GM12891 (cell line): ENCODE results near the gene CLMP.

ENCODE experiments used
- POLR2A ChIP-seq: IDR thresholded peaks from 2 replicates; pipeline ENCODE4 v1.6.1; 2011; ENCODE audit warnings: low read depth, low read length, control low read depth
- POLR2AphosphoS5 ChIP-seq: IDR thresholded peaks from 2 replicates; pipeline ENCODE4 v1.6.1; 2011; ENCODE audit warnings: low read depth, low read length, control low read depth
- TAF1 ChIP-seq: IDR thresholded peaks from 2 replicates; pipeline ENCODE4 v1.6.1; 2011; ENCODE audit warnings: low read depth, low read length, control low read depth

DNA sequence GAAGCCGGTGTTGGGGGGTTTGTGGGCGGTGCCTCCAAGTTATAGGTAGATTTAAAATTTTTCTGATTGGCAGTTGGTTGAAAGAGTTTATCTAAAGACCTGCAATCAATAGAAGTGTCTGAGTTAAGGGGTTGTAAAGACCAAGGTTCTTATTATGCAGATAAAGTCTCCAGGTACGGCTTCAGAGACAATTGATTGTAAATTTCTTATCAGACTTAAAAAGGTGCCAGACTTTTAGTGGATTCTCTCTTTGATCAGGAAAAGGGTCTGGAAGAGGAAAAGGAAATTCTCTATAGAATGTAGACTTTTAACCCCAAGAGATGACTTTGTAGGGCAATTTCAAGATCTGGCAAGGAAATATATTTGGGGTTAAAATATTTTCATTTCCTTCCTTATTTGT, 25.2 kb downstream of the CLMP start:
- TF ChIP-seq POLR2AphosphoS5 (no peak), POLR2A (no peak), TAF1 (no peak)
